ENCODE data around the gene FAM171A1.
A peak's percentile ranks its signal among the peaks of the same experiment; 100 is the strongest.

The FAM171A1 gene

DNA sequence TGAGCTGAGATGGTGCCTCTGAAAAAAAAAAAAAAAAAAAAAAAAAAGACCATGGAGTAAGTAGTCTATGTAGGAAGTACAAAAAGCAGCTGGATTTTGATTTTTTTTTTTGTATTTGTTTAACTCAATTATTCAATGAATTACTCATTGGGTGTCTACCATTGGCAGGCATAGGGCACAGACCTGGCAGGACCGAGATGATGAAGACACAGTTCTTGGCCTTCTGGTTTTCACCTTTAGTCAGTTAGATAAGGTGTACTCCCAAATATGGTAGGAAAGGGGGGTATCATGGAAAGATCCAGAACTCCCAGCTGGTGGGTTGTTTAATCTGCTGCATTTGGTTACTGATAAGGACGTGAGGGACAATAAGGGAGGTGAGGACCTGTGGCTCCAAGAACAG, 105.5 kb downstream of the FAM171A1 start:
- no peak for TF ChIP-seq ZFX (IDR thresholded peaks at IDR 0.05; ENCODE audit: borderline replicate concordance)
- TF ChIP-seq, protein P1, sequence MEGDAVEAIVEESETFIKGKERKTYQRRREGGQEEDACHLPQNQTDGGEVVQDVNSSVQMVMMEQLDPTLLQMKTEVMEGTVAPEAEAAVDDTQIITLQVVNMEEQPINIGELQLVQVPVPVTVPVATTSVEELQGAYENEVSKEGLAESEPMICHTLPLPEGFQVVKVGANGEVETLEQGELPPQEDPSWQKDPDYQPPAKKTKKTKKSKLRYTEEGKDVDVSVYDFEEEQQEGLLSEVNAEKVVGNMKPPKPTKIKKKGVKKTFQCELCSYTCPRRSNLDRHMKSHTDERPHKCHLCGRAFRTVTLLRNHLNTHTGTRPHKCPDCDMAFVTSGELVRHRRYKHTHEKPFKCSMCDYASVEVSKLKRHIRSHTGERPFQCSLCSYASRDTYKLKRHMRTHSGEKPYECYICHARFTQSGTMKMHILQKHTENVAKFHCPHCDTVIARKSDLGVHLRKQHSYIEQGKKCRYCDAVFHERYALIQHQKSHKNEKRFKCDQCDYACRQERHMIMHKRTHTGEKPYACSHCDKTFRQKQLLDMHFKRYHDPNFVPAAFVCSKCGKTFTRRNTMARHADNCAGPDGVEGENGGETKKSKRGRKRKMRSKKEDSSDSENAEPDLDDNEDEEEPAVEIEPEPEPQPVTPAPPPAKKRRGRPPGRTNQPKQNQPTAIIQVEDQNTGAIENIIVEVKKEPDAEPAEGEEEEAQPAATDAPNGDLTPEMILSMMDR (IDR thresholded peaks at IDR 0.05): no peak
- no peak overlapping the region for H3K27ac ChIP-seq

DNA sequence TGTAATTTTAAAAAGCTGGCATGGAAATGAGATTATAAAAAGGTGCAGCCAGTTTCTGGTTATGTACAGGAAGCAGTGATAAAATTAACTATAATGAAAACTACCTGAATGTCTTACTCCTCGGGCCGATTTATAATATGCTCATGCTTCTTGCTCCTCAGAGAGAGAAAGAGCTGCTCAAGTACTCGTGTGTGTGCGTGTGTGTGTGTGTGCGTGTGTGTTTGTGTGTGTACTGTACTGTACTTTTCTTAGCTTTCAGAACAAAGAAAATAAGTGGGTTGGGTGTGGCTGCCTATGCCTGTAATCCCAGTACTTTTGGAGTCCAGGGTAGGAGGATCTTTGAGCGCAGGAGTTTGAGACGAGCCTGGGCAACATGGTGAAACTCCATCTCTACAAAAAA, 106.0 kb downstream of the FAM171A1 start:
- H3K27ac ChIP-seq: no peak overlapping the region
- TF ChIP-seq, protein P1 (IDR thresholded peaks at IDR 0.05): no peak
- TF ChIP-seq ZFX (IDR thresholded peaks at IDR 0.05; ENCODE audit: borderline replicate concordance): no peak

DNA sequence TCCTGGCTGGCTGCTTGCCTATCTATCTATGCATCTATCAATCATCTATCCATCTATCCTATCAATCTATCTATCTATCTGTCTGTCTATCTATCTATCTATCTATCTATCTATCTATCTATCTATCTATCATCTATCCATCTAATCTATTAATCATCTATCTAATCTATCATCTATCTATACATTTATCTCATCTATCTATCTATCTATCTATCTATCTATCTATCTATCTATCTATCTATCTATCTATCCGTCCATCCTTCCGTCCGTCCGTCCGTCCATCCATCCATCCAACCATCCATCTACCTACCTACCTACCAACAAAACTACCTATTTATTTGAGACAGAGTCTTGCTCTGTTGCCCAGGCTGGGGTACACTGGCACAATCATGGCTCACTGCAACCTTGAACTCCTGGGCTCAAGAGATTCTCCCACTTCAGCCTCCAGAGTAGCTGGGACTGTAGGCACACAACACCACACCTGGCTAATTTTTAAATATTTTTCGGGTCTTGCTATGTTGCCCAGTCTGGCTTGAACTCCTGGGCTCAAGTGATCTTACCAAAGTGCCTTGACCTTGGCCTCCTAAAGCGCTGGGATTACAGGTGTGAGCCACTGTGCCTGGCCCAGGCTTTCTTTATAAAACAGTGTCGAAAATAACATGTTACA, 107.3 kb downstream of the FAM171A1 start:
- no peak for TF ChIP-seq ZFX (IDR thresholded peaks at IDR 0.05; ENCODE audit: borderline replicate concordance)
- TF ChIP-seq, protein P1 (IDR thresholded peaks at IDR 0.05): no peak
- H3K27ac ChIP-seq: no peak overlapping the region

DNA sequence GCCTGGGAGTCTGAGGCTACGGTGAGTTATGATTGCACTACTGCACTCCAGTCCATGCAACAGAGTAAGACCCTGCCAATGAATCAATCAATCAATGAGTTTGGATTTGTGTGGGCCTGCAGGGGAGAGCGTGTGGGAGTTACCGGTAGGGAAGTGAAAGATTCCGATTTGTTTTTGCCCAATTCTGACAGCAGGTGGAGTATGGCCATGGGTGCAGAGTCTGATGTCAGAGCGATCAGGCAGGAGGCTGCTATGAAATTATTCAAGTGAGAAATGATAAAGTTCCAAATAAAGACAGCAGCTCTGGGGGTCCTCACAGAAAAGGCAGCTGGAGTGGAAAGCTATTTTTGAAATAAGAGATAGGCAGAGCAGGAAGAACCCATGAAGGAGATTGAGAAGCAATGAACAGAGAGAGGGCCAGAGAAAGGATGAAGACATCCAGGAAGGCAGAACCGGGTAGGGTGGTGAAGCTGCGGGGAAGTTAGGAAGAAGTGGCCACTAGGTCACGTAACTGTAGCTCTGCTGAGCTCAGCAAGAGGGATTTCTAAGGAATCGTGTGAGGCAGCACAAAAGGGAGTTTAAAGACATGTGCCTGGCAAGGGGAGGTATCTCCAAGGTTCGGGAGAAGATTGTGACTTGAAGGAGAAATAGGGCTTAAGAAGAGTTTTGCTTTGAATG, 108.9 kb downstream of the FAM171A1 start:
- TF ChIP-seq, protein P1 (IDR thresholded peaks at IDR 0.05): peak; percentile 22; the same call in 1 of the 2 replicates
- TF ChIP-seq ZFX (IDR thresholded peaks at IDR 0.05; ENCODE audit: borderline replicate concordance): no peak
- no peak overlapping the region for H3K27ac ChIP-seq

DNA sequence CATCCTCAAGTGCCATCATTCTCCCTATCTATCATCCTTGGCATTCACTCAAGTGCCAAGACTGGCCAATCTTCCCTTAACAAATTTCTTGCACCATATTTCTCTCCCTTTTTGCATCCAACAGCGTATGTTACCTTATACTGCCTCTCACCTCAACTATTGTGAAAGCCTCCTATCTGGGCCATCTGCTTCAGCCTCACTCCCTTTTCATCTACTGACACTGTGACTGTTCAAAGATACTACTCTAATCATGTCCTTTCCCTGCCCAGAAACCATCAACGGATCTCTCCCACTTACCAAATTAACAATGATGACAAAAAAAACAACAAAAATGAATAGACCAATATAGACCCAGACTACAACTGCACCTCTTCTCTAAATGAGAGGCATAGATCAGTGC, 112.0 kb downstream of the FAM171A1 start:
- no peak overlapping the region for H3K27ac ChIP-seq
- TF ChIP-seq, protein P1 (IDR thresholded peaks at IDR 0.05): no peak
- no peak for TF ChIP-seq ZFX (IDR thresholded peaks at IDR 0.05; ENCODE audit: borderline replicate concordance)

DNA sequence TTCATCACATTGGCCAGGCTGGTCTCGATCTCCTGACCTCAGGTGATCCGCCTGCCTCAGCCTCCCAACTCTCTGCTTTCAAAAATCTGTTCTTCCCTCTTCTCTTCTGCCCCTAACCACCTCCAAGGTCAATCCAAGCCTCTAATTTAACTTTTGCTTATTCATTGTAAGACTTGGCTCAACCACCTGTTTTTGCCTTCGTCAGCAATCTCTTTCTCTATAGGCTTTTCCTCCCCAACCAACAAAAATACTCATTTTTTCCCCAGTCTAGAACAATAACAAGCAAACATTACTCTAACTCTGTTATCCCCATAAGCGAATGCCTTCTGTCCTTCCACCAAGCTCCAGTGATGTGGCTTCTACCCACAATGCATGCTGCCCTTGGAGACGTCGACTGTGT, 112.8 kb downstream of the FAM171A1 start:
- no peak for TF ChIP-seq ZFX (IDR thresholded peaks at IDR 0.05; ENCODE audit: borderline replicate concordance)
- TF ChIP-seq, protein P1 (IDR thresholded peaks at IDR 0.05): no peak
- H3K27ac ChIP-seq: no peak overlapping the region

DNA sequence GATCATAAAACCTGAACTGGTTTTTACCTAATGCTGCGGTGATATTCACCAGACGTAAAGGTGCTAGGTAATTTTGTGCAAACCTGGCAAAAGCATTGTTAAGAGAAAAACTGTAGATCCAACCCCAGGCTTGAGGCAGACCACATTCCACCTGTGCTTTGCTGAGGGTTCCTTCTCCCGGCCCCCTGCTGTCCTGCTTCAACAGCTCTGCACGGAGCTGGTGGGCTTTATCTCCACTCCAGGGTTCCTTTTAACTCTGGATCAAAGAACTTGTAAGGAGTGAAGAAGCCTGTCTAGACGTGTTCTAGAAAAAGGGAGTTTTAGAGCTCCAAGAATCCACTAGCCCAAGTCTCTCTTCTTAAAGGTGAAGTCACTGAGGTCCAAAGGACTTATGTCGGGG, 115.1 kb downstream of the FAM171A1 start:
- TF ChIP-seq ZFX (IDR thresholded peaks at IDR 0.05; ENCODE audit: borderline replicate concordance): no peak
- TF ChIP-seq, protein P1 (IDR thresholded peaks at IDR 0.05): no peak

More for the DNA sequence above, 115.1 kb downstream of the FAM171A1 start:
- no peak overlapping the region for H3K27ac ChIP-seq
